Stimulated activated CD4-positive, alpha-beta T cell treated with anti-CD3 and anti-CD28 coated beads, Interleukin-12 subunit alpha, Interleukin-12 subunit beta, amount 100 ng/mL, for 48 hours (primary cell): ENCODE measurements around the gene KDELR1.

Experiments used
- DNase-seq, 3 donors: peaks; one replicate each; pipeline ENCODE4 v3.0.0-alpha.2; 2020; ENCODE audit warnings: low read depth in 2 of 3, low spot score in 1 of 3

Gene KDELR1

GRCh38 chr19:48342841-48343540 lies 48.4 kb downstream of the KDELR1 start:
- DNase-seq, result no peak

GRCh38 chr19:48342414-48342738 lies 49.0 kb downstream of the KDELR1 start:
- no peak for DNase-seq

GRCh38 chr19:48341515-48342413 lies 49.6 kb downstream of the KDELR1 start:
- DNase-seq, result no peak

- no peak for DNase-seq
Measured at GRCh38 chr19:48340995-48341394, 50.4 kb downstream of the KDELR1 start.

GRCh38 chr19:48338802-48339503 lies 52.4 kb downstream of the KDELR1 start:
- no peak for DNase-seq

GRCh38 chr19:48338253-48338755 lies 53.0 kb downstream of the KDELR1 start:
- no peak for DNase-seq

GRCh38 chr19:48333467-48334384 lies 57.6 kb downstream of the KDELR1 start:
- DNase-seq, result peak; percentile 87 to 91 (median 89)

GRCh38 chr19:48332662-48333466 lies 58.5 kb downstream of the KDELR1 start:
- peak; percentile 78 to 89 (median 81) for DNase-seq
